OCI-LY7 (cell line): ENCODE measurements around the gene AMOTL1.

ENCODE experiments used
- EZH2phosphoT487 ChIP-seq: fragments of 200-600 bp; sonication (generic); IDR thresholded peaks from 2 replicates; pipeline ENCODE4 v1.6.1; 2018; ENCODE audit warnings: low read depth, borderline replicate concordance, mild to moderate bottlenecking, mixed run types, antibody characterized with exemption, low read length, moderate library complexity, mixed read lengths
- TF ChIP-seq, protein P1 (sequence below): fragments of 200-600 bp; sonication (generic); conservative IDR thresholded peaks from 2 replicates; pipeline ENCODE4 v1.5.1; 2014; ENCODE audit warnings: mild to moderate bottlenecking, antibody characterized with exemption, low read length, moderate library complexity, mixed read lengths

DNA sequence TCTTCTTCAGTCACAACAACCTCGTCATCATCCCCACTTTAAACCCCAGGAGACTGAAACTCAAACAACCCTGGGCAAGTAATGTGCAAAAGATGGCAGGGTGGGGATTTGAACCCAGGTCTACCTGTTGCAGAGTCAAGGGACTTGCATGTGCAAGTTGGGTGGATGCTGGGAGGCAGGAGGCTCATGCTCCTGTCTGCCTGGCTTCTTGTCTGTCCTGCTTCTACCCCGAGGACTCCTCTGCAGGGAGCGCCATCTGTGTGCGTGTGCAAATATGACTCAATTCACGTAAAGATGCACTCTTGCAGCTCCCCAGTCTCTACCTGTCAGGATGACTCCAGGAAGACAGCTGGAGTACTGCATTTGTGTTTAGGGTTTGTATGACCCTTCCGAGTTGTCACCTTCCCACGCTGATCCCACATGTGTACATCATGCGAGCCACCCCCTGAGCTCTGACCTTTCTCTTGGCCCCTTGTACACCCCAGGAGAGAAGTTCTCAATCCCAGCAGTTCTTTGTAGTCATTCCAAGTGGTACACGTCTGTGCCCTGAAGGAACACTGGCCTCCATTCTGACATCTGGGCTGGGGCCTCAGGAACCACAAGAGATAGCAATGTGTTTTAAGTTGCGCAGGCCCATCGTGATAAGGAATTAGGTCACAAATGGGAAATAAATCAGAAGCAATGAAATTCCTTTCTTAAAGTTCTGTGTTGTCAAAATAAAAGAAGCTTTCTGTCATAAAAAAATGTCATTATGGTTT is 109.5 kb downstream of the AMOTL1 start:
- no peak for TF ChIP-seq EZH2phosphoT487
- TF ChIP-seq, protein P1, sequence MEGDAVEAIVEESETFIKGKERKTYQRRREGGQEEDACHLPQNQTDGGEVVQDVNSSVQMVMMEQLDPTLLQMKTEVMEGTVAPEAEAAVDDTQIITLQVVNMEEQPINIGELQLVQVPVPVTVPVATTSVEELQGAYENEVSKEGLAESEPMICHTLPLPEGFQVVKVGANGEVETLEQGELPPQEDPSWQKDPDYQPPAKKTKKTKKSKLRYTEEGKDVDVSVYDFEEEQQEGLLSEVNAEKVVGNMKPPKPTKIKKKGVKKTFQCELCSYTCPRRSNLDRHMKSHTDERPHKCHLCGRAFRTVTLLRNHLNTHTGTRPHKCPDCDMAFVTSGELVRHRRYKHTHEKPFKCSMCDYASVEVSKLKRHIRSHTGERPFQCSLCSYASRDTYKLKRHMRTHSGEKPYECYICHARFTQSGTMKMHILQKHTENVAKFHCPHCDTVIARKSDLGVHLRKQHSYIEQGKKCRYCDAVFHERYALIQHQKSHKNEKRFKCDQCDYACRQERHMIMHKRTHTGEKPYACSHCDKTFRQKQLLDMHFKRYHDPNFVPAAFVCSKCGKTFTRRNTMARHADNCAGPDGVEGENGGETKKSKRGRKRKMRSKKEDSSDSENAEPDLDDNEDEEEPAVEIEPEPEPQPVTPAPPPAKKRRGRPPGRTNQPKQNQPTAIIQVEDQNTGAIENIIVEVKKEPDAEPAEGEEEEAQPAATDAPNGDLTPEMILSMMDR: no peak
